PC-9 (cell line): Measurements from ENCODE around the gene ABLIM2.

Experiments used
- EZH2 ChIP-seq: fragments of 200-600 bp; sonication (generic); IDR thresholded peaks from 2 replicates; pipeline ENCODE4 v1.8.0; 2017; ENCODE audit warnings: antibody characterized with exemption, low read depth
- TF ChIP-seq, protein P1 (sequence below): fragments of 200-600 bp; sonication (generic); conservative IDR thresholded peaks from 2 replicates; pipeline ENCODE4 v1.6.1; 2017; ENCODE audit warnings: mixed run types, antibody characterized with exemption, mild to moderate bottlenecking, moderate library complexity

DNA sequence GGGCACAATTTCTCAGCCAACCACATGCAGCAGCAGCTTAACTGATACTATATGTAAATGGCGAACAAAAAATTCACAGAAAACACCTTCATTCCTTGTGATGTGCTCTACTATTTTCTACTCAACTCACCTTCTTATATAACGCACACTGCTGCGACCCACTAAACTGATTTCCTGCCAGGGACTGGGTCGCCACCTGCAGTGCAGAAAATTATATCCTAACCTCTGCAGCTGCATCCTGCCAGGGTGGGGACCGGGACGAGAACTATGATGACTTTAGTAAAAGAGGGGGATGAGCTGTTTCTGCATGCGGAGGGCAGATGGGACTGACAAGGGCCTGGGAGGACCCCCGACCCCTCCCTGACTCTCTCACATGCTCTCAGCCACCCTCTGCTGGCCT is 27.4 kb downstream of the ABLIM2 start:
- TF ChIP-seq, protein P1, sequence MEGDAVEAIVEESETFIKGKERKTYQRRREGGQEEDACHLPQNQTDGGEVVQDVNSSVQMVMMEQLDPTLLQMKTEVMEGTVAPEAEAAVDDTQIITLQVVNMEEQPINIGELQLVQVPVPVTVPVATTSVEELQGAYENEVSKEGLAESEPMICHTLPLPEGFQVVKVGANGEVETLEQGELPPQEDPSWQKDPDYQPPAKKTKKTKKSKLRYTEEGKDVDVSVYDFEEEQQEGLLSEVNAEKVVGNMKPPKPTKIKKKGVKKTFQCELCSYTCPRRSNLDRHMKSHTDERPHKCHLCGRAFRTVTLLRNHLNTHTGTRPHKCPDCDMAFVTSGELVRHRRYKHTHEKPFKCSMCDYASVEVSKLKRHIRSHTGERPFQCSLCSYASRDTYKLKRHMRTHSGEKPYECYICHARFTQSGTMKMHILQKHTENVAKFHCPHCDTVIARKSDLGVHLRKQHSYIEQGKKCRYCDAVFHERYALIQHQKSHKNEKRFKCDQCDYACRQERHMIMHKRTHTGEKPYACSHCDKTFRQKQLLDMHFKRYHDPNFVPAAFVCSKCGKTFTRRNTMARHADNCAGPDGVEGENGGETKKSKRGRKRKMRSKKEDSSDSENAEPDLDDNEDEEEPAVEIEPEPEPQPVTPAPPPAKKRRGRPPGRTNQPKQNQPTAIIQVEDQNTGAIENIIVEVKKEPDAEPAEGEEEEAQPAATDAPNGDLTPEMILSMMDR = no peak
- no peak for TF ChIP-seq EZH2
